HepG2 (cell line): Measurements from ENCODE around the gene SLC12A3. TPM values are rescaled to one million over a fixed set of nuclear protein-coding genes. Genes with fewer than 3 reads are reported as not detected.

Experiments used
- ATAC-seq: fragments of 200-7000 bp; cut with Tn5 transposase; 3 replicates; pipeline ENCODE4 v1.9.1; 2020; ENCODE audit warnings: mild to moderate bottlenecking, moderate library complexity
- BruUV-seq: library from RNA; stranded (reverse); fragments of 400-500 nt; replicated peaks from 2 replicates; lab custom pipeline; 2021; lab: Mats Ljungman, UMichigan
- CTCF ChIA-PET: fragments of 300-600 bp; formaldehyde crosslinking; extraction: SDS; loops from one replicate; lab custom pipeline; 2021; ENCODE audit warnings: low total read pairs, inconsistent platforms, low intra/inter-chr PET ratio; lab: Yijun Ruan, JAX
- POLR2A ChIA-PET: fragments of 350-600 bp; sonication (Branson Sonifier 250); formaldehyde crosslinking; loops from one replicate; lab custom pipeline; 2020; ENCODE audit warnings: antibody characterized with exemption, inconsistent platforms; lab: Yijun Ruan, JAX
- DNase-seq: peaks from one replicate; pipeline ENCODE4 v3.0.0-alpha.2; 2015; ENCODE audit warnings: low spot score
- FAIRE-seq: peaks from 3 replicates; lab custom pipeline; 2011; peaks lifted over from hg19 to GRCh38; lab: Jason Lieb, UNC
- H2AFZ ChIP-seq: one replicate; pipeline ENCODE4 v1.6.1; 2011; ENCODE audit warnings: low read length, inconsistent platforms
- H3K27ac ChIP-seq: fragments of 300-600 bp; 3 replicates; pipeline ENCODE4 v1.8.0; 2011; ENCODE audit warnings: mixed run types, mild to moderate bottlenecking, mixed read lengths, low read length, inconsistent platforms; ENCODE audit not compliant: insufficient read depth; ENCODE audit errors: extremely low read length
- H3K27me3 ChIP-seq, 2 experiments: fragments of 200-600 bp in 1 of 2; 2 replicates in 1 of 2; 3 replicates in 1 of 2; pipeline versions ENCODE4 v1.6.0 to v1.8.0; 2011; ENCODE audit warnings: low read length in 2 of 2, mild to moderate bottlenecking in 2 of 2, moderate library complexity in 2 of 2, inconsistent platforms in 1 of 2; ENCODE audit not compliant: insufficient read depth in 2 of 2, control insufficient read depth in 1 of 2
- H3K36me3 ChIP-seq, 2 experiments: fragments of 200-600 bp in 1 of 2; replicated peaks in 1 of 2; 2 replicates in 1 of 2; 3 replicates in 1 of 2; pipeline versions ENCODE4 v1.5.1 to v1.8.0; 2011; ENCODE audit warnings: low read length in 2 of 2, inconsistent platforms in 1 of 2; ENCODE audit not compliant: insufficient read depth in 2 of 2, control insufficient read depth in 1 of 2
- H3K4me1 ChIP-seq: 2 replicates; pipeline ENCODE4 v1.5.1; 2012; ENCODE audit warnings: low read length, inconsistent platforms; ENCODE audit not compliant: insufficient read depth
- H3K4me2 ChIP-seq: 2 replicates; pipeline ENCODE4 v1.6.0; 2011; ENCODE audit warnings: low read depth, low read length, inconsistent platforms
- H3K4me3 ChIP-seq, 3 experiments: fragments of 200-600 bp in 1 of 3; sonication (generic), shearing (Covaris generic) in 1 of 3; replicated peaks in 1 of 3; 2 replicates each; pipeline ENCODE4 v1.5.1; 2011 to 2016; ENCODE audit warnings: low read length in 3 of 3, inconsistent platforms in 2 of 3, low read depth in 2 of 3, mild to moderate bottlenecking in 2 of 3, control low read depth in 1 of 3, mixed read lengths in 1 of 3; ENCODE audit not compliant: insufficient read depth in 1 of 3
- H3K79me2 ChIP-seq: one replicate; pipeline ENCODE4 v1.6.1; 2011; ENCODE audit warnings: low read length, inconsistent platforms; ENCODE audit not compliant: insufficient read depth
- H3K9ac ChIP-seq: 2 replicates; pipeline ENCODE4 v1.6.0; 2011; ENCODE audit warnings: mild to moderate bottlenecking, low read depth, low read length, inconsistent platforms; ENCODE audit not compliant: insufficient read depth
- H3K9me3 ChIP-seq: 2 replicates; pipeline ENCODE4 v1.5.1; 2012; ENCODE audit warnings: mild to moderate bottlenecking, low read length
- H4K20me1 ChIP-seq: 2 replicates; pipeline ENCODE4 v1.6.0; 2011; ENCODE audit warnings: inconsistent platforms, mild to moderate bottlenecking, low read length, moderate library complexity; ENCODE audit not compliant: insufficient read depth
- ATM ChIP-seq: fragments of 450-650 bp; IDR thresholded peaks from 2 replicates; pipeline ENCODE4 v1.7.1; 2017; ENCODE audit warnings: mild to moderate bottlenecking, borderline replicate concordance
- DMAP1 ChIP-seq: IDR thresholded peaks from 2 replicates; pipeline ENCODE4 v1.6.1; 2016
- FOXO4 ChIP-seq: sonication (generic); formaldehyde crosslinking; conservative IDR thresholded peaks from 2 replicates; pipeline ENCODE4 v1.8.1; 2023; ENCODE audit warnings: missing genetic modification reagents
- FOXP4 ChIP-seq: sonication (generic); formaldehyde crosslinking; IDR thresholded peaks from 2 replicates; pipeline ENCODE4 v1.4.0; 2020; ENCODE audit warnings: missing genetic modification reagents
- HNRNPK ChIP-seq: fragments of 200-400 bp; formaldehyde crosslinking; IDR thresholded peaks from 2 replicates; pipeline ENCODE4 v1.6.1; 2018; ENCODE audit warnings: low read length, low read depth, moderate library complexity, mild to moderate bottlenecking; ENCODE audit not compliant: poor library complexity, severe bottlenecking
- HOMEZ ChIP-seq: IDR thresholded peaks from 2 replicates; pipeline ENCODE4 v1.6.1; 2016; ENCODE audit warnings: low read depth
- MED1 ChIP-seq: sonication (generic); formaldehyde crosslinking; IDR thresholded peaks from 2 replicates; pipeline ENCODE4 v1.4.0; 2020; ENCODE audit warnings: missing genetic modification reagents
- MEIS1 ChIP-seq: sonication (generic); formaldehyde crosslinking; IDR thresholded peaks from 2 replicates; pipeline ENCODE4 v1.9.0; 2021; ENCODE audit warnings: mild to moderate bottlenecking, missing genetic modification reagents, moderate library complexity, borderline replicate concordance
- NCOR1 ChIP-seq: fragments of 200-600 bp; sonication (generic); IDR thresholded peaks from 2 replicates; pipeline ENCODE4 v1.7.0; 2017; ENCODE audit warnings: antibody characterized with exemption, low read length, borderline replicate concordance
- NFIC ChIP-seq: IDR thresholded peaks from 2 replicates; pipeline ENCODE4 v1.6.1; 2012; ENCODE audit warnings: mild to moderate bottlenecking, low read length, inconsistent platforms
- PAF1 ChIP-seq: IDR thresholded peaks from 2 replicates; pipeline ENCODE4 v1.6.1; 2016; ENCODE audit warnings: missing genetic modification reagents, missing compliant biosample characterization
- RBFOX2 ChIP-seq: fragments of 200-400 bp; formaldehyde crosslinking; IDR thresholded peaks from 2 replicates; pipeline ENCODE4 v1.6.1; 2017; ENCODE audit warnings: low read depth, mild to moderate bottlenecking, low read length
- SSRP1 ChIP-seq: IDR thresholded peaks from 2 replicates; pipeline ENCODE4 v1.6.1; 2016; ENCODE audit warnings: control low read depth
- ZNF382 ChIP-seq: sonication (generic); formaldehyde crosslinking; IDR thresholded peaks from 2 replicates; pipeline ENCODE4 v1.5.0; 2020; ENCODE audit warnings: missing genetic modification reagents, mild to moderate bottlenecking, borderline replicate concordance
- ZNF713 ChIP-seq: sonication (generic); formaldehyde crosslinking; IDR thresholded peaks from 2 replicates; pipeline ENCODE4 v1.4.0; 2020; ENCODE audit warnings: mild to moderate bottlenecking, missing genetic modification reagents
- ZNF800 ChIP-seq: sonication (generic); formaldehyde crosslinking; IDR thresholded peaks from 2 replicates; pipeline ENCODE4 v1.4.0; 2020; ENCODE audit warnings: missing genetic modification reagents
- WGBS: methylation state at CpG from one replicate; pipeline ENCODE4 v1.1.6; 2017; ENCODE audit warnings: low lambda C conversion rate; 5-methylcytosine and 5-hydroxymethylcytosine counted together
- in situ Hi-C: cut with HindIII; loops from 2 replicates; pipeline ENCODE4 v1.10.0; 2017; ENCODE audit warnings: low pct_unique_long_range_greater_than_20kb; ENCODE audit not compliant: extremely low pct_ligation_motif_present
- intact Hi-C: fragments of 100-400 bp; cut with micrococcal nuclease; formaldehyde crosslinking; loops from one replicate; pipeline ENCODE4 v1.10.0; 2022; ENCODE audit not compliant: unreplicated experiment
- polyA plus RNA-seq, 8 experiments: library from polyadenylated mRNA; depleted of rRNA in 3 of 8; stranded (reverse) in 7 of 8; unstranded in 1 of 8; fragments of >200 nt; fragmentation: Illumina TruSeq in 4 of 8; extraction: Trizol in 4 of 8; gene quantifications; 2 replicates each; pipeline versions ENCODE4 v1.2.1 to v1.2.3, GENCODE V29; 2011 to 2016; ENCODE audit warnings: low read depth in 4 of 8, missing spikeins in 1 of 8, mixed read lengths in 1 of 8; ENCODE audit not compliant: insufficient read depth in 1 of 8
- total RNA-seq, 5 experiments: library from RNA; depleted of rRNA; stranded (reverse); fragments of >200 nt; fragmentation: Illumina TruSeq; extraction: Trizol; gene quantifications; 2 replicates each; pipeline ENCODE4 v1.2.3, GENCODE V29; 2016; ENCODE audit warnings: low read depth in 1 of 5

The SLC12A3 gene
- total and polyA plus RNA-seq, 2 of the 13 experiments (the other 11 are each of a cell fraction or from before 2014, with no cell fraction given), result 6.2 TPM; not detected in 1

- Histone ChIP-seq H3K9me3 (no peaks in the 10 kb centered on the region), H3K9ac (no peak overlapping the region), H3K36me3 (peaks cover 20 to 40% of the 10 kb centered on the region in 2 experiments), H3K79me2 (no peaks in the 10 kb centered on the region), H3K27ac (no peak overlapping the region), H2AFZ (no peak overlapping the region), H3K27me3 (no peaks in the 10 kb centered on the region), H4K20me1 (peaks cover 30% of the 10 kb centered on the region), H3K4me1 (peaks cover 51% of the 10 kb centered on the region), H3K4me2 (no peak overlapping the region), H3K4me3 (no peak overlapping the region)
- FAIRE-seq, result no peak
- ChIA-PET CTCF (no interaction called here), POLR2A (interaction anchor here (0.9 to 5.2 kb wide), 11 partner anchors 9 to 339 kb away, joined by 3 to 39 read pairs (median 5); partner anchors contain the start of gene HERPUD1)
- intact Hi-C loops (no loop called here), in situ Hi-C loops (no loop called here)
- BruUV-seq, result no TSS peak
- no peak for DNase-seq
- no peak for ATAC-seq
- 78% methylated on average over 12 of the region's 12 CpGs for WGBS
- TF ChIP-seq MED1 (CRISPR knock-in tag) (peak; percentile 16; the same call in 1 of the 2 replicates), HNRNPK (peak; percentile 8), FOXP4 (CRISPR knock-in tag) (no peak), NCOR1 (no peak), SSRP1 (no peak; the same call in 1 of the 2 replicates), MEIS1 (no peak), PAF1 (CRISPR knock-in tag) (peak; percentile 65), ATM (no peak), NFIC (no peak), RBFOX2 (0 out of 2 replicates have a peak, but pooled peaks have one; percentile 39), DMAP1 (CRISPR knock-in tag) (no peak), ZNF800 (no peak), FOXO4 (CRISPR knock-in tag) (no peak), ZNF713 (CRISPR knock-in tag) (no peak), ZNF382 (CRISPR knock-in tag) (no peak), HOMEZ (no peak)
Observed at GRCh38 chr16:56945847-56946527, 81.0 kb downstream of the SLC12A3 start.
